ENCODE data around the gene SLC22A23. TPM values are rescaled to one million over a fixed set of nuclear protein-coding genes. Genes with fewer than 3 reads are reported as not detected.

The SLC22A23 gene
- total RNA-seq, 1 experiment from 2014 or later: 6.8 TPM

DNA sequence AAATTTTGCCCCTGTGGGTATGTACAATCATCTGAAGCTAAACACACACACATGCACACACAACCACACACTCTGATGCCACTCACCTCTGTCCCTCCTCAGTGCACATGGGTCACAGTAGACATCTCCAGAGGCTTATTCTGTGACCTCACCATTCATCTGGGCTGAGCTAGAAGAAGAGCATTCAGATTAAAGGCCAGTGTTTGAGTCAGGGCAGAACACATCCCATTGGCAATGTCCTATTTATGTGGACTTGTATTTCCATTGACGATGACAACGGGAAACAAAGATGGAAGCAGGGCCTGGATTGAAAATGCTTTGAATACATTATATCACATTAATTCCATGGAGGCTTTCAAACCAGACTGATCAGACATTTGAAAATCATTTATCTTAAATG, 26.8 kb upstream of the SLC22A23 start:
- H3K27ac ChIP-seq (ENCODE audit: insufficient read length, low read depth, low read length): no peak overlapping the region

More for the DNA sequence above, 26.8 kb upstream of the SLC22A23 start:
- Mint-ChIP-seq H3K36me3 (ENCODE audit: insufficient read depth in 1 of 3, low read depth in 3 of 3) (peaks cover 7 to 16% (median 10%) of the 10 kb centered on the region in 3 experiments), H3K4me3 (no peak overlapping the region), H3K27ac (no peak overlapping the region), H3K27me3 (ENCODE audit: low read depth) (peaks cover 18% of the 10 kb centered on the region), H3K4me1 (peaks cover 13 to 16% of the 10 kb centered on the region in 2 experiments), H3K9me3 (peaks cover 16 to 17% of the 10 kb centered on the region in 2 experiments)
- no peak overlapping the region for H3K14ac ChIP-seq (ENCODE audit: insufficient read depth, low read length)
- H3K9me3 ChIP-seq (ENCODE audit: control insufficient read depth, low read depth, low read length): no peaks in the 10 kb centered on the region
- H3K23ac ChIP-seq (ENCODE audit: insufficient read length, low read depth, low read length): no peak overlapping the region
- no peak overlapping the region for H3K18ac ChIP-seq (ENCODE audit: insufficient read length, low read depth, low read length)
- no peak for DNase-seq
- H2BK15ac ChIP-seq (ENCODE audit: low read depth, low read length): no peak overlapping the region
- TF ChIP-seq, protein P1, sequence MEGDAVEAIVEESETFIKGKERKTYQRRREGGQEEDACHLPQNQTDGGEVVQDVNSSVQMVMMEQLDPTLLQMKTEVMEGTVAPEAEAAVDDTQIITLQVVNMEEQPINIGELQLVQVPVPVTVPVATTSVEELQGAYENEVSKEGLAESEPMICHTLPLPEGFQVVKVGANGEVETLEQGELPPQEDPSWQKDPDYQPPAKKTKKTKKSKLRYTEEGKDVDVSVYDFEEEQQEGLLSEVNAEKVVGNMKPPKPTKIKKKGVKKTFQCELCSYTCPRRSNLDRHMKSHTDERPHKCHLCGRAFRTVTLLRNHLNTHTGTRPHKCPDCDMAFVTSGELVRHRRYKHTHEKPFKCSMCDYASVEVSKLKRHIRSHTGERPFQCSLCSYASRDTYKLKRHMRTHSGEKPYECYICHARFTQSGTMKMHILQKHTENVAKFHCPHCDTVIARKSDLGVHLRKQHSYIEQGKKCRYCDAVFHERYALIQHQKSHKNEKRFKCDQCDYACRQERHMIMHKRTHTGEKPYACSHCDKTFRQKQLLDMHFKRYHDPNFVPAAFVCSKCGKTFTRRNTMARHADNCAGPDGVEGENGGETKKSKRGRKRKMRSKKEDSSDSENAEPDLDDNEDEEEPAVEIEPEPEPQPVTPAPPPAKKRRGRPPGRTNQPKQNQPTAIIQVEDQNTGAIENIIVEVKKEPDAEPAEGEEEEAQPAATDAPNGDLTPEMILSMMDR (conservative IDR thresholded peaks at IDR 0.05): no peak
- H3K79me1 ChIP-seq (ENCODE audit: insufficient read depth, low read depth, low read length, poor library complexity, severe bottlenecking): no peaks in the 10 kb centered on the region
- WGBS (ENCODE audit: extremely low coverage, insufficient read length, low lambda C conversion rate): no CpG with 5 or more reads among the region's 2 CpGs
- H4K20me1 ChIP-seq (ENCODE audit: control insufficient read depth, insufficient read depth, insufficient read length): no peaks in the 10 kb centered on the region
- H4K5ac ChIP-seq (ENCODE audit: insufficient read length, low read depth, low read length): no peak overlapping the region
- no peak overlapping the region for H3K4ac ChIP-seq (ENCODE audit: low read depth, low read length)
- no peaks in the 10 kb centered on the region; the same call in 1 of the 2 replicates for H3K79me2 ChIP-seq (ENCODE audit: insufficient read depth, low read length)
- no peak overlapping the region for H2BK5ac ChIP-seq (ENCODE audit: insufficient read length, low read length)
- H3K23me2 ChIP-seq (ENCODE audit: insufficient read length, low read depth, low read length, poor library complexity, severe bottlenecking): no peaks in the 10 kb centered on the region
- no peak overlapping the region for H2AFZ ChIP-seq (ENCODE audit: low read length)
- no peak overlapping the region for H4K8ac ChIP-seq (replicated peaks; ENCODE audit: insufficient read length, low read depth, low read length)
- no peak overlapping the region for H2BK12ac ChIP-seq (ENCODE audit: insufficient read length, low read depth, low read length)
- H2BK120ac ChIP-seq (ENCODE audit: low read depth, low read length, poor library complexity, severe bottlenecking): no peak overlapping the region
- no peak overlapping the region for H3K56ac ChIP-seq (ENCODE audit: insufficient read length, low read depth, low read length)
- H3K4me2 ChIP-seq (ENCODE audit: insufficient read depth, insufficient read length, low read length): no peak overlapping the region
- H3K9ac ChIP-seq (ENCODE audit: extremely low read depth, insufficient read length, low read length): no peak overlapping the region
- peaks cover 7% of the 10 kb centered on the region; the same call in 1 of the 2 replicates for H3K4me1 ChIP-seq (ENCODE audit: insufficient read depth, low read length)
- H3K27me3 ChIP-seq (ENCODE audit: insufficient read depth, low read length): no peaks in the 10 kb centered on the region
- no peak overlapping the region for H4K91ac ChIP-seq (ENCODE audit: insufficient read length, low read depth, low read length)
- no peak overlapping the region for H2BK20ac ChIP-seq (ENCODE audit: low read depth, low read length, poor library complexity, severe bottlenecking)
- H3T11ph ChIP-seq (ENCODE audit: low read length): no peak overlapping the region
- H2AK5ac ChIP-seq (ENCODE audit: insufficient read length, low read length): no peak overlapping the region
